Lung (tissue), 10 donors: ENCODE results near the gene TUBB8. TPM values are rescaled to one million over a fixed set of nuclear protein-coding genes. Genes with fewer than 3 reads are reported as not detected.
"Not testable (repeated sequence)": the region's sequence is repeated elsewhere in the genome, so short reads cannot be mapped to it uniquely, and the experiment has no call there.

Source experiments
- ATAC-seq: fragments of 200-7000 bp; cut with Tn5 transposase; one replicate; pipeline ENCODE4 v1.9.1; 2020; ENCODE audit warnings: moderate number of reproducible peaks; ENCODE audit not compliant: insufficient read depth, low FRiP score
- DNase-seq, 3 donors: peaks; one replicate each; pipeline ENCODE4 v3.0.0-alpha.2; 2013 to 2017
- H3K27ac ChIP-seq, 2 donors: one replicate each; pipeline ENCODE4 v1.5.1; 2013; ENCODE audit warnings: mild to moderate bottlenecking in 2 of 2, moderate library complexity in 2 of 2, control low read depth in 1 of 2, inconsistent platforms in 1 of 2, low read depth in 1 of 2, low read length in 1 of 2
- H3K27me3 ChIP-seq, 3 donors: one replicate each; pipeline ENCODE4 v1.5.1; 2013; ENCODE audit warnings: low read length in 2 of 3; ENCODE audit not compliant: control insufficient read depth in 3 of 3, insufficient read depth in 3 of 3
- H3K36me3 ChIP-seq, 4 donors: one replicate each; pipeline ENCODE4 v1.5.1; 2013; ENCODE audit warnings: low read length in 4 of 4, mild to moderate bottlenecking in 1 of 4, moderate library complexity in 1 of 4; ENCODE audit not compliant: control insufficient read depth in 4 of 4, insufficient read depth in 4 of 4
- H3K4me1 ChIP-seq, 5 donors: one replicate each; pipeline ENCODE4 v1.5.1; 2013; ENCODE audit warnings: low read length in 5 of 5, mild to moderate bottlenecking in 2 of 5, moderate library complexity in 1 of 5; ENCODE audit not compliant: control insufficient read depth in 5 of 5, insufficient read depth in 5 of 5
- H3K4me3 ChIP-seq: one replicate; pipeline ENCODE4 v1.5.1; 2013; ENCODE audit warnings: mild to moderate bottlenecking, control low read depth, moderate library complexity
- H3K9ac ChIP-seq, 2 donors: one replicate each; pipeline ENCODE4 v1.5.1; 2013; ENCODE audit warnings: low read length in 2 of 2, control low read depth in 1 of 2; ENCODE audit not compliant: insufficient read depth in 1 of 2
- H3K9me3 ChIP-seq, 4 donors: one replicate each; pipeline ENCODE4 v1.5.1; 2013; ENCODE audit warnings: low read length in 3 of 4, mild to moderate bottlenecking in 1 of 4, moderate library complexity in 1 of 4; ENCODE audit not compliant: control insufficient read depth in 4 of 4, insufficient read depth in 3 of 4
- WGBS, 2 donors: extraction: QIAGEN DNeasy Blood & Tissue Kit; methylation state at CpG; one replicate each; pipeline ENCODE4 v1.1.7; 2013; 5-methylcytosine and 5-hydroxymethylcytosine counted together
- polyA plus RNA-seq, 2 donors: library from polyadenylated mRNA; stranded (reverse); fragments of 200-250 nt; gene quantifications; one replicate each; pipeline ENCODE4 v1.2.1, GENCODE V29; 2013
- total RNA-seq, 2 donors: library from RNA; depleted of rRNA in 1 of 2; stranded (reverse); fragments of >200 nt in 1 of 2; gene quantifications; one replicate each; pipeline ENCODE4 v1.2.1, GENCODE V29; 2014 to 2021
- donor health status: Bipolar disorder and iron deficiency.
- donor health status: healthy.
- donor health status: DM: yes; HTN: yes; CAD: no.

TUBB8 gene
- total and polyA plus RNA-seq, 4 donors = 0.15 to 0.27 TPM; not detected in 2

- H3K9me3 ChIP-seq, H3K4me3 ChIP-seq, H3K9ac ChIP-seq, DNase-seq, H3K27ac ChIP-seq, H3K27me3 ChIP-seq, H3K36me3 ChIP-seq, H3K4me1 ChIP-seq: not testable (repeated sequence)
- 91 to 96% methylated on average over 2 to 3 of the region's 15 CpGs for WGBS, 2 donors
- ATAC-seq = peak; percentile 27
Observed at GRCh38 chr10:12444-13314, 36.4 kb downstream of the TUBB8 start.

- not testable (repeated sequence) for H3K27me3 ChIP-seq, H3K4me1 ChIP-seq, H3K27ac ChIP-seq, DNase-seq, H3K9me3 ChIP-seq, H3K4me3 ChIP-seq, H3K36me3 ChIP-seq, ATAC-seq, H3K9ac ChIP-seq
- WGBS, 2 donors = 55 to 67% methylated on average over 15 to 20 of the region's 33 CpGs
Observed at GRCh38 chr10:11260-11659, 37.8 kb downstream of the TUBB8 start.

GRCh38 chr10:10261-10971, 38.7 kb downstream of the TUBB8 start:
- not testable (repeated sequence) for H3K9me3 ChIP-seq, DNase-seq, H3K4me1 ChIP-seq, H3K4me3 ChIP-seq, ATAC-seq, H3K36me3 ChIP-seq, H3K27me3 ChIP-seq, H3K27ac ChIP-seq, H3K9ac ChIP-seq
- WGBS, 2 donors = 61 to 72% methylated on average over 11 to 19 of the region's 42 CpGs

Other genes starting within 250 kb of the TUBB8 start
- 10 to 100 TPM; 55.7 to 78.3 TPM for gene ZMYND11, start 86.2 kb upstream of the TUBB8 start, total RNA-seq
- gene ZMYND11, start 86.2 kb upstream of the TUBB8 start, polyA plus RNA-seq = 10 to 100 TPM; 29.5 to 30.7 TPM